Measurements from ENCODE around the gene PRR16.

DNA sequence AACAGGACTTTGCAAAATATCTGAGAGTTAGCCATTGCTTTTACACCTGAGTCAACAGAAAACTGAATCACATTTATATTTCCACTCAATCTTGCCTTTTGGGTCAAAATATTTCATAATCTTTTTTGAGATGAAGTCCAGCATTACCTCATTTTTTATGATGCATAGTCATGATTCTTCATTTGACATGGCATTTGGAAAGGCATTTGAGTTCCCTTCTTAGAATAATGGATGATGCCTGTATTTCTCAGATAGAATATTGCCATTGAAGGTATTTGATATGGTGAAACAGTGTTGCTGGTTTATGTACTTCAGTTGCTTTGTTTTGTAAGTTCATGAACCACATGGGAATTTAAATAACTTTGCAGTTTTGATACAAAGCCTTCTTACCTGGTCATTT, 180.4 kb downstream of the PRR16 start:
- no peak for TF ChIP-seq EZH2 (IDR thresholded peaks at IDR 0.05; ENCODE audit: low read depth)
- TF ChIP-seq, protein P1, sequence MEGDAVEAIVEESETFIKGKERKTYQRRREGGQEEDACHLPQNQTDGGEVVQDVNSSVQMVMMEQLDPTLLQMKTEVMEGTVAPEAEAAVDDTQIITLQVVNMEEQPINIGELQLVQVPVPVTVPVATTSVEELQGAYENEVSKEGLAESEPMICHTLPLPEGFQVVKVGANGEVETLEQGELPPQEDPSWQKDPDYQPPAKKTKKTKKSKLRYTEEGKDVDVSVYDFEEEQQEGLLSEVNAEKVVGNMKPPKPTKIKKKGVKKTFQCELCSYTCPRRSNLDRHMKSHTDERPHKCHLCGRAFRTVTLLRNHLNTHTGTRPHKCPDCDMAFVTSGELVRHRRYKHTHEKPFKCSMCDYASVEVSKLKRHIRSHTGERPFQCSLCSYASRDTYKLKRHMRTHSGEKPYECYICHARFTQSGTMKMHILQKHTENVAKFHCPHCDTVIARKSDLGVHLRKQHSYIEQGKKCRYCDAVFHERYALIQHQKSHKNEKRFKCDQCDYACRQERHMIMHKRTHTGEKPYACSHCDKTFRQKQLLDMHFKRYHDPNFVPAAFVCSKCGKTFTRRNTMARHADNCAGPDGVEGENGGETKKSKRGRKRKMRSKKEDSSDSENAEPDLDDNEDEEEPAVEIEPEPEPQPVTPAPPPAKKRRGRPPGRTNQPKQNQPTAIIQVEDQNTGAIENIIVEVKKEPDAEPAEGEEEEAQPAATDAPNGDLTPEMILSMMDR (conservative IDR thresholded peaks at IDR 0.05): no peak
